Breast epithelium (tissue), 4 donors: ENCODE measurements around the gene DDIT4. TPM values are rescaled to one million over a fixed set of nuclear protein-coding genes. Genes with fewer than 3 reads are reported as not detected.

ENCODE experiments used
- DNase-seq, 2 donors: peaks; one replicate each; pipeline ENCODE4 v3.0.0-alpha.2; 2019; ENCODE audit warnings: low spot score in 2 of 2
- H3K27ac ChIP-seq, 2 donors: fragments of 200-600 bp; sonication (generic) in 1 of 2; one replicate each; pipeline ENCODE4 v1.5.1; 2016 to 2019; ENCODE audit warnings: mild to moderate bottlenecking in 1 of 2
- H3K27me3 ChIP-seq, 2 donors: fragments of 200-600 bp; sonication (generic) in 1 of 2; one replicate each; pipeline versions ENCODE4 v1.5.1 to v1.6.0; 2017 to 2019; ENCODE audit warnings: control low read depth in 1 of 2, mild to moderate bottlenecking in 1 of 2
- H3K36me3 ChIP-seq: fragments of 200-600 bp; one replicate; pipeline ENCODE4 v1.5.1; 2019
- H3K4me1 ChIP-seq, 2 donors: fragments of 200-600 bp; sonication (generic); one replicate each; pipeline ENCODE4 v1.5.1; 2016 to 2019; ENCODE audit warnings: control low read depth in 1 of 2
- H3K4me3 ChIP-seq, 3 donors: fragments of 200-600 bp; sonication (generic); 1 replicate in 2 of 3; 2 replicates in 1 of 3; pipeline ENCODE4 v1.5.1; 2016 to 2019; ENCODE audit warnings: mild to moderate bottlenecking in 3 of 3, moderate library complexity in 2 of 3
- H3K9me3 ChIP-seq, 2 donors: fragments of 200-600 bp; sonication (generic) in 1 of 2; one replicate each; pipeline ENCODE4 v1.5.1; 2016 to 2019; ENCODE audit warnings: control low read depth in 1 of 2
- POLR2A ChIP-seq: fragments of 450-650 bp; IDR thresholded peaks from one replicate; pipeline ENCODE4 v1.6.1; 2016; ENCODE audit warnings: antibody characterized with exemption, mild to moderate bottlenecking, moderate library complexity
- POLR2AphosphoS5 ChIP-seq, 3 donors: sonication (generic); formaldehyde crosslinking; IDR thresholded peaks; one replicate each; pipeline ENCODE4 v1.6.1; 2017; ENCODE audit warnings: antibody characterized with exemption in 3 of 3
- intact Hi-C: fragments of 100-400 bp; cut with DNase I; formaldehyde crosslinking; loops from one replicate; pipeline ENCODE4 v1.15.1; 2023; ENCODE audit warnings: low total_unique reads
- total RNA-seq, 3 donors: library from RNA; depleted of rRNA; stranded (reverse); fragments of >200 nt; gene quantifications; one replicate each; pipeline ENCODE4 v1.1.0, GENCODE V29; 2016
- TF ChIP-seq, protein P1 (sequence below), 3 donors: fragments of 450-650 bp; IDR thresholded peaks; one replicate each; pipeline ENCODE4 v1.5.1; 2016 to 2017; ENCODE audit warnings: antibody characterized with exemption in 3 of 3, mild to moderate bottlenecking in 3 of 3, moderate library complexity in 3 of 3

Gene DDIT4
- total RNA-seq, 3 donors from 2014 or later, result 183 to 555 (median 341) TPM

GRCh38 chr10:72250666-72251065 is 23.1 kb upstream of the DDIT4 start:
- H3K4me3 ChIP-seq, result no peak overlapping the region
- no peaks in the 10 kb centered on the region for H3K36me3 ChIP-seq
- H3K4me1 ChIP-seq, result peaks cover 30 to 65% of the 10 kb centered on the region in 2 donors
- H3K9me3 ChIP-seq, result no peaks in the 10 kb centered on the region
- H3K27ac ChIP-seq, result peak overlapping the region; percentile 70 to 73
- peak in 1 of 2 donors; percentile 51 for DNase-seq
- peak in 2 of 3 donors; percentile 49 to 69 for TF ChIP-seq POLR2AphosphoS5 (IDR thresholded peaks at IDR 0.05)
- TF ChIP-seq, protein P1, sequence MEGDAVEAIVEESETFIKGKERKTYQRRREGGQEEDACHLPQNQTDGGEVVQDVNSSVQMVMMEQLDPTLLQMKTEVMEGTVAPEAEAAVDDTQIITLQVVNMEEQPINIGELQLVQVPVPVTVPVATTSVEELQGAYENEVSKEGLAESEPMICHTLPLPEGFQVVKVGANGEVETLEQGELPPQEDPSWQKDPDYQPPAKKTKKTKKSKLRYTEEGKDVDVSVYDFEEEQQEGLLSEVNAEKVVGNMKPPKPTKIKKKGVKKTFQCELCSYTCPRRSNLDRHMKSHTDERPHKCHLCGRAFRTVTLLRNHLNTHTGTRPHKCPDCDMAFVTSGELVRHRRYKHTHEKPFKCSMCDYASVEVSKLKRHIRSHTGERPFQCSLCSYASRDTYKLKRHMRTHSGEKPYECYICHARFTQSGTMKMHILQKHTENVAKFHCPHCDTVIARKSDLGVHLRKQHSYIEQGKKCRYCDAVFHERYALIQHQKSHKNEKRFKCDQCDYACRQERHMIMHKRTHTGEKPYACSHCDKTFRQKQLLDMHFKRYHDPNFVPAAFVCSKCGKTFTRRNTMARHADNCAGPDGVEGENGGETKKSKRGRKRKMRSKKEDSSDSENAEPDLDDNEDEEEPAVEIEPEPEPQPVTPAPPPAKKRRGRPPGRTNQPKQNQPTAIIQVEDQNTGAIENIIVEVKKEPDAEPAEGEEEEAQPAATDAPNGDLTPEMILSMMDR (IDR thresholded peaks at IDR 0.05), result no peak
- intact Hi-C loops, result no loop called here
- H3K27me3 ChIP-seq, result no peaks in the 10 kb centered on the region

- TF ChIP-seq POLR2A, result no peak
- no peak for TF ChIP-seq POLR2AphosphoS5 (IDR thresholded peaks at IDR 0.05)
- TF ChIP-seq, protein P1 (IDR thresholded peaks at IDR 0.05), result no peak
- peak overlapping the region; percentile 84 to 91 for H3K27ac ChIP-seq
- H3K4me1 ChIP-seq, result peaks cover 31 to 62% of the 10 kb centered on the region in 2 donors
Measured at GRCh38 chr10:72251635-72252034, 22.1 kb upstream of the DDIT4 start.

GRCh38 chr10:72252972-72253371 is 20.8 kb upstream of the DDIT4 start:
- peak overlapping the region; percentile 84 to 91 for H3K27ac ChIP-seq
- intact Hi-C loops, result no loop called here
- H3K27me3 ChIP-seq, result no peaks in the 10 kb centered on the region
- TF ChIP-seq POLR2AphosphoS5 (IDR thresholded peaks at IDR 0.05), result no peak
- TF ChIP-seq, protein P1 (IDR thresholded peaks at IDR 0.05), result no peak
- no peak for TF ChIP-seq POLR2A
- H3K4me3 ChIP-seq, result no peak overlapping the region
- DNase-seq, result no peak
- no peaks in the 10 kb centered on the region for H3K36me3 ChIP-seq
- H3K4me1 ChIP-seq, result peaks cover 24 to 49% of the 10 kb centered on the region in 2 donors
- no peaks in the 10 kb centered on the region for H3K9me3 ChIP-seq

More at GRCh38 chr10:72251635-72252034, 22.1 kb upstream of the DDIT4 start:
- H3K9me3 ChIP-seq, result no peaks in the 10 kb centered on the region
- DNase-seq, result no peak
- H3K36me3 ChIP-seq, result no peaks in the 10 kb centered on the region
- intact Hi-C loops, result no loop called here
- no peak overlapping the region for H3K4me3 ChIP-seq
- no peaks in the 10 kb centered on the region for H3K27me3 ChIP-seq

DNA sequence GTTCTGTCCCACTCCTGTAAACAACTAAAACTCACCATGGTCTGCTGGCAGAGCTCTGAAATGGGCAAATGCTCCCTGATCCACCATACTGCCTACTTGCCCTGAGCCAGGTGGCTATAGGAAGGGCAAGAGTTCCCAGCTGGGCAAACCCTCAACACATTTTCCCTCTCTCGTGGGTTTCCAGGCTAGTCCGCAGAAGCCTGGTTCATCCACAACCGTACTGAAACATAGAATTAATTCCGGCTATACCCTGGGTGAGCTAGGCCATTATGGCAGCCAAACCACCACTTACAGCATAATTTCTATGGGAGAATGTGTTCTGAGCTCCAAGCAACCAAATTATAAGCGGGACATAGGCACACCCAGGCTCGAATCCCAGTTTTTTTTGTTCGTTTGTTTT is 20.1 kb upstream of the DDIT4 start:
- Histone ChIP-seq H3K27ac (peak overlapping the region; percentile 84 to 91), H3K4me3 (no peak overlapping the region), H3K4me1 (peaks cover 21 to 42% of the 10 kb centered on the region in 2 donors), H3K27me3 (no peaks in the 10 kb centered on the region), H3K36me3 (no peaks in the 10 kb centered on the region), H3K9me3 (no peaks in the 10 kb centered on the region)
- no peak for DNase-seq
- intact Hi-C loops, result no loop called here
- TF ChIP-seq POLR2AphosphoS5 (IDR thresholded peaks at IDR 0.05) (no peak), POLR2A (no peak)
- TF ChIP-seq, protein P1 (IDR thresholded peaks at IDR 0.05), result no peak

- TF ChIP-seq POLR2AphosphoS5 (IDR thresholded peaks at IDR 0.05) (peak; percentile 82 to 92 (median 91)), POLR2A (peak; percentile 14)
- TF ChIP-seq, protein P1 (IDR thresholded peaks at IDR 0.05), result no peak
- H3K9me3 ChIP-seq, result no peaks in the 10 kb centered on the region
- no peaks in the 10 kb centered on the region for H3K27me3 ChIP-seq
- peak; percentile 85 to 89 for DNase-seq
- H3K4me3 ChIP-seq, result peak overlapping the region in 1 of 3 donors; percentile 44
- peak overlapping the region; percentile 91 to 93 for H3K27ac ChIP-seq
- peaks cover 21 to 39% of the 10 kb centered on the region in 2 donors for H3K4me1 ChIP-seq
- intact Hi-C loops, result no loop called here
- H3K36me3 ChIP-seq, result no peaks in the 10 kb centered on the region
Measured at GRCh38 chr10:72254813-72255568, 18.7 kb upstream of the DDIT4 start.
